ENCODE results near the gene NELFA. TPM values are rescaled to one million over a fixed set of nuclear protein-coding genes. Genes with fewer than 3 reads are reported as not detected.

Gene NELFA
- total and polyA plus RNA-seq, 2 of the 13 experiments (the other 11 are each of a cell fraction or from before 2014, with no cell fraction given) = 13.3 to 18.5 TPM

GRCh38 chr4:2008921-2009650 lies at the start of gene NELFA (continued):
- TF ChIP-seq PBX3 (CRISPR knock-in tag; IDR thresholded peaks at IDR 0.05; ENCODE audit: borderline replicate concordance) (no peak), BRCA1 (CRISPR knock-in tag; IDR thresholded peaks at IDR 0.05) (peak; percentile 8; the same call in 1 of the 2 replicates), HNRNPLL (IDR thresholded peaks at IDR 0.05; ENCODE audit: low read depth, low read length, poor library complexity, severe bottlenecking) (peak; percentile 90), NPAS2 (CRISPR knock-in tag; IDR thresholded peaks at IDR 0.05; ENCODE audit: borderline replicate concordance) (no peak), ZNF580 (CRISPR knock-in tag; IDR thresholded peaks at IDR 0.05; ENCODE audit: borderline replicate concordance, low read depth) (peak; percentile 56; the same call in 1 of the 2 replicates), ZNF318 (CRISPR knock-in tag; IDR thresholded peaks at IDR 0.05) (0 out of 2 replicates have a peak, but pooled peaks have one; percentile 12), E2F2 (CRISPR knock-in tag; IDR thresholded peaks at IDR 0.05; ENCODE audit: borderline replicate concordance) (no peak), HMGA1 (CRISPR knock-in tag; conservative IDR thresholded peaks at IDR 0.05) (no peak), ATF1 (CRISPR knock-in tag; IDR thresholded peaks at IDR 0.05) (peak; percentile 96), ZNF567 (CRISPR knock-in tag; IDR thresholded peaks at IDR 0.05; ENCODE audit: borderline replicate concordance) (peak; percentile 44; the same call in 1 of the 2 replicates), ZNF362 (CRISPR knock-in tag; IDR thresholded peaks at IDR 0.05; ENCODE audit: borderline replicate concordance) (peak; percentile 31; the same call in 1 of the 2 replicates), ATF7 (IDR thresholded peaks at IDR 0.05) (peak; percentile 98), ATF7 (CRISPR knock-in tag; IDR thresholded peaks at IDR 0.05) (peak; percentile 94), GLI4 (CRISPR knock-in tag; IDR thresholded peaks at IDR 0.05; ENCODE audit: borderline replicate concordance) (no peak), BCL6 (CRISPR knock-in tag; IDR thresholded peaks at IDR 0.05) (peak; percentile 14; the same call in 1 of the 2 replicates), ARHGAP35 (CRISPR knock-in tag; IDR thresholded peaks at IDR 0.05; ENCODE audit: borderline replicate concordance) (no peak)
